COLO668 (cell line): ENCODE measurements around the gene INPP5F.
"Not testable (repeated sequence)": the region's sequence is repeated elsewhere in the genome, so short reads cannot be mapped to it uniquely, and the experiment has no call there.

Experiments
- DNase-seq: peaks from one replicate; lab custom pipeline; 2025; ENCODE audit not compliant: unreplicated experiment; lab: John Stamatoyannopoulos, UW

INPP5F gene

GRCh38 chr10:119740096-119740495 lies 14.2 kb downstream of the INPP5F start:
- DNase-seq, result no peak

- DNase-seq, result no peak
These were observed 17.2 kb downstream of the INPP5F start for GRCh38 chr10:119742947-119743648.

DNA sequence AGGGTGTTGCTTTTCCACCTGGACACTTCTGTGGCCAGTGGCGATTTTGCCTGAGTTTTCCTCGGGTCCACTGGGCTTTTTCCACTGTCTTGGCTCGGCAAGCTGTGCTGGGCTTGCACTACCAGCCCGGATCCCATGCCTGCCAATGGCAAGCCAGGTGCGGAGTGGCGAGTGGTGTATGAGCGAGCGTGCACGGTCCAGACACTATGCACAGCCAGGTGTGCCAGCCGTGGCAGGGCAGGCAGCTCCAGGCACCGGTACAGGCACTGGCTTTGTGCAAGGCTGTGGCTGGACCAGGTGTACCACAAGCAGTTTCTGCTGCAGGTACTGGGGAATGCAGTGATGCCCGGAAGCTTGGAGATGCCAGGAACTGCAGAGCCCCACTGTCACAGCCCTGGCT lies 22.1 kb downstream of the INPP5F start:
- no peak for DNase-seq

GRCh38 chr10:119748871-119749270 lies 23.0 kb downstream of the INPP5F start:
- no peak for DNase-seq

GRCh38 chr10:119749455-119749854 lies 23.6 kb downstream of the INPP5F start:
- no peak for DNase-seq

DNA sequence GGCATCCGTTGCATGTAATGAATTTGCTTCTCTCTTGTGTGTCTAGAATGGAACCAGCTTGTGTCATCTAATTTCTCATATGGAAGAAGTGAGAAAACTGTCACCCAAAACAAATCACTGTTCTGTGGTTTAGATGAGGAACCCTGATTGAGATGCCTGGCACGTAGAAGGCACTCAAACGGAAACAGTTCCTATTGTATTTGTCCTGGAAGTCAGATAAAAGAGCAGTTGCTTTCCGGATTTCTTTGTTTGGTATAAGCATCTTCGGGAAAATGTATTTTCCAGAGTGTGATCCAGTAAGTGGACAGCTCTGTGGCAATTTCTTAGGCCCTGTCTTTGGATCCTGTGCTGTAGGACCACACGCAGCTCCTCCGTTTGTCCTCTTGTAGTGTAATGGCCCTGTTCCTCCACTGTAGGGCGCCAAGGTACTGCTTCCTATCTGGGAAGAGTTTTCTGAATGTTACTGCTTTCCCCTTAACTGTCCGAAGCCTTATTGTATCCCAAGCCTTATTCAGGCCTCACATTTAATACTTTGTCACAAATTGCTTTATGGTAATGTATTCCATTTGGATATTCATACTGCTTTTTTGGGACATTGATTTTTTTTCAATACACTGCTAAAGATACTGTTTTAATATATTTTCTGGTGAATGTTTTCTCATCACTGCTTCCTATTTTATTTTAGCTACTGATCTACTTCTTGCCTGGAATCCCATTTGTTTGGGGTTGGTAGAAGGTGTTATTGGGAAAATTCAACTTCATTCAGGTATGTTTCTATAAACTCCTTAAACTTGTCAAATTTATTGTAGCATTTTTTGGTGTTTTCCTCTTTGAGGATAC lies 24.8 kb downstream of the INPP5F start:
- DNase-seq, result peak; percentile 35

DNA sequence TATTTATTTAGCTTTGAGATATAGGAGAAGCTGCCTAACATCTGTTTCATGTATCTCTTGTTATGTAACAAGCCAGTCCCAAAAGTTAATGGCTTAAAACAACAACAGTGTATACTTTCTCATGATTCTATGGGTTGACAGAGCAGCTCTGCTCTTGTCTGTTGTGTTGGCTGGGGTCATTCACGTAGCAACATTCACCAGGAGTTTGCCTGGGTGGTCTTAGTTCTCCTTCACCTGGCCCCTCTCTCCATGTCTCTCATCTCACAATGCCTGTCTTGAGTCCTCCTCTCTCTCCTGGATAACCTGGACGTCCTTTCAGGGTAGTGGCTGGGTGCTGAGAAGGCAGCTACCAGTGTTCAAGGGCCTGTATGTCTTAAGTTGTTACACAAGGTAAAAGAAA lies 27.5 kb downstream of the INPP5F start:
- DNase-seq, result no peak

DNA sequence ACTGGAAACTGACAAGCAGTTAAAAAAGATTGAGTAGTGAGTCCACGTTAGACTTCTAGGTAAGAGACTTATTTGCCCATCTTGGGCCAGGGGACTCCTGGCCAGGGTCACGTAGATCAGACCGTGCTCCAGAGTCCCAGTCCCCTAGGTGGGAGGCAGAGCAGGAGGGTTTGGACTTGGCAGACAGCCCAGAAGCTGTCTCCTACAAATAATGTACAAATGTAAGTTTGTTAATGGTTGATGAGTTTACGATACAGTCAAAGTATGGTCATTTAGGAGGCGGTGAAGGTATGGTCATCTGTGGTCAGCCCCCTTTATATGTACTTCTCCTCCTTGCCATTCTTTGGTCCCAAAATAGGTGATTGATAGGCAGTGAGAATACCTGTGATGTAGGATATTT lies 28.2 kb downstream of the INPP5F start:
- peak; percentile 35 for DNase-seq

DNA sequence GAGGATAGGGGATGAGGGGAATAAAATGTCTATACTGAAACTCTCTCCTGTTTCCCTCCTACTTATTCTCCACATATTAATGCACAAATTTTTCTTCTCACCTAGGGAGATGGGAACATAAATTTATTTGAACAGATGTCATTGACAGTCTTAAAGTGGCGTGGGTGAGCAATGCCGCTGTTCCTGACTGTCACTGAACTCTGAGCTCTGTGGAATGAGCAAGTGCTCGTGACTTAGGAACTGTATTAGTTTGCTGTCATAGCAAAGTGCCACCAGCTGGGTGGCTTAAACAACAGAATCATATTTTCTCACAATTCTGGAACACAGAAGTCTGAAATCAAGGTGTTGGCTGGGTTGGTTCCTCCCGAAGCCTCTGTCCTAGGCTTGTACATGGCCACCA lies 29.1 kb downstream of the INPP5F start:
- DNase-seq, result no peak

- DNase-seq, result no peak
These were observed 29.6 kb downstream of the INPP5F start for GRCh38 chr10:119755446-119755845.

- DNase-seq, result no peak
These were observed 32.8 kb downstream of the INPP5F start for GRCh38 chr10:119758448-119759195.

DNA sequence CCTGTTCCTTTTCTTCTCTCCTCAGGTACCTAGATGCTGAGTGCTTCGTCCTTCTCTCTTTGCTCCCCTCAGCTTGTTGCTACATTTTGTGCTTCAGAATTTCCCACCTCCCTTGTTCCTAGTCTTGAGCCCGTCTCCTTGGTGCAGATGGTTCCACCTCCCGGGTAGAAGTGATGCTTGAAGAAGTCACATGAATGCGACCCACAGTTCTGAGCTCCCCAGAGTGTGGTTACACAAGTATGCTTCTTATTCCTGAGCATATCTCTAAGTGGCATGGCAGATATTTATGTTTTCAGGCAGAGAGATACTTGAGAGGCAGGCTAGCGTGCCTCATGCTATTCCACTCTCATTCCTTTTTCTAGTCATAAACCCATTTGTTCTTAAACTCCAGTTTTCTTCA lies 34.0 kb downstream of the INPP5F start:
- no peak for DNase-seq

DNA sequence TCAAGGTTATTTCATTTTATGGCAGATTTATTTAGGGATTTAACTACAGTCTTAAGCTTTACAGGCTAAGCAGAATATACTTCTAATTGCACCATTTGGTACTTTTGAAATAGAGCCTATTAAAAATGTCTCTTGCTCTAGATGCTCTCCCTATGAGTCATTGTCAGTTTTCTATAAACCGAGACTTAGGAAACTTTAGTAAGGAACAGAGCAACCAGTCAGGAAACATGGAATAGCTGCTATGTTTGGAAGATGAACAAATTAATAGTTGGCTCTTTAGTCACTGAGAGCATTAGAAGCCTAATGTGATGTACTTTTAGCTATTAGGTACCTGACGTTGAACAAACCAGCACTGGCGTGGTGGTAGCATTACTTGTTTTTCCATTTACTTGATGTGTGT lies 35.3 kb downstream of the INPP5F start:
- DNase-seq, result no peak

- DNase-seq, result no peak
These were observed 36.2 kb downstream of the INPP5F start for GRCh38 chr10:119762035-119762434.

GRCh38 chr10:119762805-119763798 lies 37.3 kb downstream of the INPP5F start:
- DNase-seq, result no peak

- DNase-seq, result no peak
These were observed 42.7 kb downstream of the INPP5F start for GRCh38 chr10:119768455-119769094.

- no peak for DNase-seq
These were observed 44.0 kb downstream of the INPP5F start for GRCh38 chr10:119769886-119770285.

DNA sequence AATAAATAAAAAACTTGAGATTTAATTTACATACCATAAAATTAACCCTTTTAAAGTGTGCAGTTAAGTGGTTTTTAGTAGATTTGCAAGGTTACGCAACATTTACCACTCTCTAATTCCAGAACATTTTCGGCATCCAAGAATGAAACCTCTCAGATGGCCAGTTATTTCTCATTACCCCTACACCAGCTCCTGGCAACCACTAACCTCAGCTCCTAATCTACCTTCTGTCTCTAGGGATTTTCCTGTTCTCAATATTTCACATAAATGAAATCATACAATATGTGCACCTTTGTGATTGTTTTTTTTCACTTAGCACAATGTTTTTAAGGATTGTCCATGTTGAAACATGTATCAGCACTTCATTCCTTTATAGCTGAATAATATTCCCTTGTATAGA lies 45.1 kb downstream of the INPP5F start:
- no peak for DNase-seq

- DNase-seq, result no peak
These were observed 46.5 kb downstream of the INPP5F start for GRCh38 chr10:119772334-119772733.

GRCh38 chr10:119773041-119773440 lies 47.2 kb downstream of the INPP5F start:
- DNase-seq, result not testable (repeated sequence)
